GM23338 (cell line): Measurements from ENCODE around the gene EML4. TPM values are rescaled to one million over a fixed set of nuclear protein-coding genes. Genes with fewer than 3 reads are reported as not detected.
A peak's percentile ranks its signal among the peaks of the same experiment; 100 is the strongest.

ENCODE experiments used
- ATAC-seq: fragments of 200-7000 bp; cut with Tn5 transposase; 3 replicates; pipeline ENCODE4 v1.9.1; 2020
- DNase-seq: peaks from one replicate; pipeline ENCODE4 v3.0.0-alpha.2; 2015; ENCODE audit warnings: low spot score
- H2AFZ ChIP-seq: fragments of 200-600 bp; sonication (generic); 2 replicates; pipeline ENCODE4 v1.8.0; 2016; ENCODE audit warnings: antibody characterized with exemption, mild to moderate bottlenecking, moderate library complexity
- H3F3A ChIP-seq: fragments of 200-600 bp; sonication (generic); replicated peaks from 2 replicates; pipeline ENCODE4 v1.8.0; 2017; ENCODE audit warnings: antibody characterized with exemption, mixed run types, low read depth
- H3K27ac ChIP-seq: fragments of 200-600 bp; sonication (generic); 2 replicates; pipeline ENCODE4 v1.6.1; 2016; ENCODE audit warnings: low read depth
- H3K27me3 ChIP-seq: fragments of 200-600 bp; sonication (generic); 2 replicates; pipeline ENCODE4 v1.8.0; 2016; ENCODE audit warnings: mild to moderate bottlenecking, mixed run types, moderate library complexity; ENCODE audit not compliant: insufficient read depth
- H3K36me3 ChIP-seq: fragments of 200-600 bp; sonication (generic); 2 replicates; pipeline ENCODE4 v1.8.0; 2016; ENCODE audit warnings: mild to moderate bottlenecking; ENCODE audit not compliant: insufficient read depth
- H3K4me1 ChIP-seq: fragments of 200-600 bp; sonication (generic); 2 replicates; pipeline ENCODE4 v1.8.0; 2016; ENCODE audit warnings: mild to moderate bottlenecking, moderate library complexity; ENCODE audit not compliant: insufficient read depth
- H3K4me2 ChIP-seq: fragments of 200-600 bp; sonication (generic); 2 replicates; pipeline ENCODE4 v1.7.1; 2017; ENCODE audit warnings: mixed run types
- H3K4me3 ChIP-seq: fragments of 200-600 bp; sonication (generic); 2 replicates; pipeline ENCODE4 v1.6.1; 2016; ENCODE audit warnings: mixed run types
- H3K79me2 ChIP-seq: fragments of 200-600 bp; sonication (generic); replicated peaks from 2 replicates; pipeline ENCODE4 v1.8.0; 2017; ENCODE audit warnings: mild to moderate bottlenecking; ENCODE audit not compliant: insufficient read depth
- H3K9me2 ChIP-seq: fragments of 200-600 bp; sonication (generic); 2 replicates; pipeline ENCODE4 v1.8.0; 2017; ENCODE audit not compliant: insufficient read depth
- H4K20me1 ChIP-seq: fragments of 200-600 bp; sonication (generic); replicated peaks from 2 replicates; pipeline ENCODE4 v1.8.0; 2017; ENCODE audit warnings: mild to moderate bottlenecking; ENCODE audit not compliant: insufficient read depth
- H3K27ac Mint-ChIP-seq: 2 replicates; pipeline ENCODE4 v1.8.0; 2020; ENCODE audit warnings: inconsistent platforms, mild to moderate bottlenecking, moderate library complexity, mixed read lengths
- H3K27me3 Mint-ChIP-seq: 3 replicates; pipeline ENCODE4 v1.8.0; 2022; ENCODE audit warnings: low read depth, mild to moderate bottlenecking, moderate library complexity, mixed read lengths, inconsistent platforms; ENCODE audit not compliant: insufficient read depth, poor library complexity
- H3K36me3 Mint-ChIP-seq: 3 replicates; pipeline ENCODE4 v1.8.0; 2021; ENCODE audit warnings: low read depth, mild to moderate bottlenecking, inconsistent platforms, moderate library complexity, mixed read lengths
- H3K4me1 Mint-ChIP-seq: 3 replicates; pipeline ENCODE4 v1.8.0; 2020; ENCODE audit warnings: mild to moderate bottlenecking, inconsistent platforms, mixed read lengths
- H3K4me3 Mint-ChIP-seq: 3 replicates; pipeline ENCODE4 v1.8.0; 2021; ENCODE audit warnings: moderate library complexity, mild to moderate bottlenecking, inconsistent platforms, mixed read lengths
- H3K9me3 Mint-ChIP-seq: 3 replicates; pipeline ENCODE4 v1.8.0; 2020; ENCODE audit warnings: moderate library complexity, mild to moderate bottlenecking, inconsistent platforms, mixed read lengths
- EZH2 ChIP-seq: fragments of 200-600 bp; sonication (generic); IDR thresholded peaks from one replicate; pipeline ENCODE4 v1.8.0; 2017; ENCODE audit warnings: antibody characterized with exemption, mild to moderate bottlenecking, low read depth; ENCODE audit not compliant: unreplicated experiment
- NANOG ChIP-seq: IDR thresholded peaks from 2 replicates; pipeline ENCODE4 v1.6.1; 2016; ENCODE audit warnings: antibody characterized with exemption, borderline replicate concordance
- STAT1 ChIP-seq: IDR thresholded peaks from one replicate; pipeline ENCODE4 v1.6.1; 2016; ENCODE audit warnings: antibody characterized with exemption; ENCODE audit not compliant: unreplicated experiment
- polyA plus RNA-seq: library from polyadenylated mRNA; unstranded; fragments of >200 nt; fragmentation: Nextera tagmentation; extraction: Ambion mirVana; gene quantifications from 2 replicates; pipeline ENCODE4 v1.2.1, GENCODE V29; 2016
- total RNA-seq: library from RNA; depleted of rRNA; stranded (reverse); fragments of >200 nt; shearing (Covaris generic); gene quantifications from 2 replicates; pipeline ENCODE4 v1.2.3, GENCODE V29; 2014
- TF ChIP-seq, protein P1 (sequence below), 2 experiments: fragments of 200-600 bp in 1 of 2; sonication (generic) in 1 of 2; conservative IDR thresholded peaks; 2 replicates each; pipeline versions ENCODE4 v1.5.1 to v1.6.1; 2016 to 2017; ENCODE audit warnings: antibody characterized with exemption in 2 of 2, low read depth in 2 of 2, mild to moderate bottlenecking in 2 of 2, moderate library complexity in 1 of 2
- TF ChIP-seq, protein P2 (sequence below): fragments of 250-450 bp; sonication (Bioruptor Pico); IDR thresholded peaks from 2 replicates; pipeline ENCODE4 v1.5.0; 2020; ENCODE audit warnings: mild to moderate bottlenecking, moderate library complexity

The EML4 gene
- total and polyA plus RNA-seq, 2 experiments from 2014 or later = 65.3 to 115 TPM

DNA sequence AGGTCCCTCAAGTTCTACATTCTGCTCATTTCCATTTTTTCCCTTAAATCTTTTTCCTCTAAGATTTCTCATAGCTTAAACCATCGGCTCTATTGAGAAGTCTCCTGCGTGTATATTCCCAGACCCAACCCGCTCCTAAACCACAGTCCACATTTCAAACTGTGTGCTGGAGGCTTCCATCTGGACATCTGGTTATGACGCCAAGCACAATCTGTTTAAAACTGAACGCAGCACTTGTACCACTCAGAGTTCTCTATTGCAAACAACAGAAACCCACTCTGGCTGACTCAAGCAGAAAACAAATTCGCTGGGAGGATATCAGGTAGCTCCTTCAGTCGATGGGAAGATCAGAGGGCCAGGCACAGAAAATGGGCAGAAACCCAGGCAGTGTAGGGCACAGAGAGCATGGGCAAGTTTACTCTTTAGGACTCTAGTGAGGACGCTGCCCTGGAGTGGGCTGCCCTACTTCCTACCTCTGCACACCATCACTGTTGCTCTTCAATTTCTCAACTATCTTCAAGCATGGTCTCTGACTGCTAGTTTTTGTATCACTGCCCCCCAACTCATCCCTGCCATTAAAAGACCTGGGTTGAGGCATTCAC, 5.6 kb upstream of the EML4 start:
- Histone ChIP-seq H3F3A (no peaks in the 10 kb centered on the region), H3K4me1 (no peaks in the 10 kb centered on the region), H3K9me2 (0 out of 2 replicates have a peak, but pooled peaks cover 5% of the 10 kb centered on the region), H3K4me2 (no peak overlapping the region), H4K20me1 (no peaks in the 10 kb centered on the region), H3K36me3 (no peaks in the 10 kb centered on the region), H3K27me3 (no peaks in the 10 kb centered on the region), H3K27ac (no peak overlapping the region), H3K4me3 (no peak overlapping the region), H3K79me2 (no peaks in the 10 kb centered on the region), H2AFZ (peak overlapping the region; percentile 90)
- TF ChIP-seq, protein P1, sequence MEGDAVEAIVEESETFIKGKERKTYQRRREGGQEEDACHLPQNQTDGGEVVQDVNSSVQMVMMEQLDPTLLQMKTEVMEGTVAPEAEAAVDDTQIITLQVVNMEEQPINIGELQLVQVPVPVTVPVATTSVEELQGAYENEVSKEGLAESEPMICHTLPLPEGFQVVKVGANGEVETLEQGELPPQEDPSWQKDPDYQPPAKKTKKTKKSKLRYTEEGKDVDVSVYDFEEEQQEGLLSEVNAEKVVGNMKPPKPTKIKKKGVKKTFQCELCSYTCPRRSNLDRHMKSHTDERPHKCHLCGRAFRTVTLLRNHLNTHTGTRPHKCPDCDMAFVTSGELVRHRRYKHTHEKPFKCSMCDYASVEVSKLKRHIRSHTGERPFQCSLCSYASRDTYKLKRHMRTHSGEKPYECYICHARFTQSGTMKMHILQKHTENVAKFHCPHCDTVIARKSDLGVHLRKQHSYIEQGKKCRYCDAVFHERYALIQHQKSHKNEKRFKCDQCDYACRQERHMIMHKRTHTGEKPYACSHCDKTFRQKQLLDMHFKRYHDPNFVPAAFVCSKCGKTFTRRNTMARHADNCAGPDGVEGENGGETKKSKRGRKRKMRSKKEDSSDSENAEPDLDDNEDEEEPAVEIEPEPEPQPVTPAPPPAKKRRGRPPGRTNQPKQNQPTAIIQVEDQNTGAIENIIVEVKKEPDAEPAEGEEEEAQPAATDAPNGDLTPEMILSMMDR (conservative IDR thresholded peaks at IDR 0.05; ENCODE audit: low read depth in 2 of 2) = no peak
- TF ChIP-seq EZH2 = no peak
- no peak for TF ChIP-seq NANOG
- TF ChIP-seq, protein P2, sequence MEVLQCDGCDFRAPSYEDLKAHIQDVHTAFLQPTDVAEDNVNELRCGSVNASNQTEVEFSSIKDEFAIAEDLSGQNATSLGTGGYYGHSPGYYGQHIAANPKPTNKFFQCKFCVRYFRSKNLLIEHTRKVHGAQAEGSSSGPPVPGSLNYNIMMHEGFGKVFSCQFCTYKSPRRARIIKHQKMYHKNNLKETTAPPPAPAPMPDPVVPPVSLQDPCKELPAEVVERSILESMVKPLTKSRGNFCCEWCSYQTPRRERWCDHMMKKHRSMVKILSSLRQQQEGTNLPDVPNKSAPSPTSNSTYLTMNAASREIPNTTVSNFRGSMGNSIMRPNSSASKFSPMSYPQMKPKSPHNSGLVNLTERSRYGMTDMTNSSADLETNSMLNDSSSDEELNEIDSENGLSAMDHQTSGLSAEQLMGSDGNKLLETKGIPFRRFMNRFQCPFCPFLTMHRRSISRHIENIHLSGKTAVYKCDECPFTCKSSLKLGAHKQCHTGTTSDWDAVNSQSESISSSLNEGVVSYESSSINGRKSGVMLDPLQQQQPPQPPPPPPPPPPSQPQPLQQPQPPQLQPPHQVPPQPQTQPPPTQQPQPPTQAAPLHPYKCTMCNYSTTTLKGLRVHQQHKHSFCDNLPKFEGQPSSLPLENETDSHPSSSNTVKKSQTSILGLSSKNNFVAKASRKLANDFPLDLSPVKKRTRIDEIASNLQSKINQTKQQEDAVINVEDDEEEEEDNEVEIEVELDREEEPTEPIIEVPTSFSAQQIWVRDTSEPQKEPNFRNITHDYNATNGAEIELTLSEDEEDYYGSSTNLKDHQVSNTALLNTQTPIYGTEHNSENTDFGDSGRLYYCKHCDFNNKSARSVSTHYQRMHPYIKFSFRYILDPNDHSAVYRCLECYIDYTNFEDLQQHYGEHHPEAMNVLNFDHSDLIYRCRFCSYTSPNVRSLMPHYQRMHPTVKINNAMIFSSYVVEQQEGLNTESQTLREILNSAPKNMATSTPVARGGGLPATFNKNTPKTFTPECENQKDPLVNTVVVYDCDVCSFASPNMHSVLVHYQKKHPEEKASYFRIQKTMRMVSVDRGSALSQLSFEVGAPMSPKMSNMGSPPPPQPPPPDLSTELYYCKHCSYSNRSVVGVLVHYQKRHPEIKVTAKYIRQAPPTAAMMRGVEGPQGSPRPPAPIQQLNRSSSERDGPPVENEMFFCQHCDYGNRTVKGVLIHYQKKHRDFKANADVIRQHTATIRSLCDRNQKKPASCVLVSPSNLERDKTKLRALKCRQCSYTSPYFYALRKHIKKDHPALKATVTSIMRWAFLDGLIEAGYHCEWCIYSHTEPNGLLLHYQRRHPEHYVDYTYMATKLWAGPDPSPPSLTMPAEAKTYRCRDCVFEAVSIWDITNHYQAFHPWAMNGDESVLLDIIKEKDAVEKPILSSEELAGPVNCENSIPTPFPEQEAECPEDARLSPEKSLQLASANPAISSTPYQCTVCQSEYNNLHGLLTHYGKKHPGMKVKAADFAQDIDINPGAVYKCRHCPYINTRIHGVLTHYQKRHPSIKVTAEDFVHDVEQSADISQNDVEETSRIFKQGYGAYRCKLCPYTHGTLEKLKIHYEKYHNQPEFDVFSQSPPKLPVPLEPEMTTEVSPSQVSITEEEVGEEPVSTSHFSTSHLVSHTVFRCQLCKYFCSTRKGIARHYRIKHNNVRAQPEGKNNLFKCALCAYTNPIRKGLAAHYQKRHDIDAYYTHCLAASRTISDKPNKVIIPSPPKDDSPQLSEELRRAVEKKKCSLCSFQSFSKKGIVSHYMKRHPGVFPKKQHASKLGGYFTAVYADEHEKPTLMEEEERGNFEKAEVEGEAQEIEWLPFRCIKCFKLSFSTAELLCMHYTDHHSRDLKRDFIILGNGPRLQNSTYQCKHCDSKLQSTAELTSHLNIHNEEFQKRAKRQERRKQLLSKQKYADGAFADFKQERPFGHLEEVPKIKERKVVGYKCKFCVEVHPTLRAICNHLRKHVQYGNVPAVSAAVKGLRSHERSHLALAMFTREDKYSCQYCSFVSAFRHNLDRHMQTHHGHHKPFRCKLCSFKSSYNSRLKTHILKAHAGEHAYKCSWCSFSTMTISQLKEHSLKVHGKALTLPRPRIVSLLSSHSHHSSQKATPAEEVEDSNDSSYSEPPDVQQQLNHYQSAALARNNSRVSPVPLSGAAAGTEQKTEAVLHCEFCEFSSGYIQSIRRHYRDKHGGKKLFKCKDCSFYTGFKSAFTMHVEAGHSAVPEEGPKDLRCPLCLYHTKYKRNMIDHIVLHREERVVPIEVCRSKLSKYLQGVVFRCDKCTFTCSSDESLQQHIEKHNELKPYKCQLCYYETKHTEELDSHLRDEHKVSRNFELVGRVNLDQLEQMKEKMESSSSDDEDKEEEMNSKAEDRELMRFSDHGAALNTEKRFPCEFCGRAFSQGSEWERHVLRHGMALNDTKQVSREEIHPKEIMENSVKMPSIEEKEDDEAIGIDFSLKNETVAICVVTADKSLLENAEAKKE (CRISPR knock-in tag) = no peak
- TF ChIP-seq STAT1 = no peak
- Mint-ChIP-seq H3K9me3 (no peaks in the 10 kb centered on the region), H3K27me3 (no peaks in the 10 kb centered on the region), H3K4me1 (peaks cover 10% of the 10 kb centered on the region), H3K36me3 (no peaks in the 10 kb centered on the region), H3K4me3 (no peak overlapping the region), H3K27ac (no peak overlapping the region)
- ATAC-seq (no peak), DNase-seq (no peak)
